NCI-H1417 (cell line): ENCODE measurements around the gene STAG3.
A peak's percentile ranks its signal among the peaks of the same experiment; 100 is the strongest.
"Not testable (repeated sequence)": the region's sequence is repeated elsewhere in the genome, so short reads cannot be mapped to it uniquely, and the experiment has no call there.

Experiments
- DNase-seq, 3 experiments: peaks; one replicate each; lab custom pipeline; 2025; lab: John Stamatoyannopoulos, UW

STAG3 gene, protein sequence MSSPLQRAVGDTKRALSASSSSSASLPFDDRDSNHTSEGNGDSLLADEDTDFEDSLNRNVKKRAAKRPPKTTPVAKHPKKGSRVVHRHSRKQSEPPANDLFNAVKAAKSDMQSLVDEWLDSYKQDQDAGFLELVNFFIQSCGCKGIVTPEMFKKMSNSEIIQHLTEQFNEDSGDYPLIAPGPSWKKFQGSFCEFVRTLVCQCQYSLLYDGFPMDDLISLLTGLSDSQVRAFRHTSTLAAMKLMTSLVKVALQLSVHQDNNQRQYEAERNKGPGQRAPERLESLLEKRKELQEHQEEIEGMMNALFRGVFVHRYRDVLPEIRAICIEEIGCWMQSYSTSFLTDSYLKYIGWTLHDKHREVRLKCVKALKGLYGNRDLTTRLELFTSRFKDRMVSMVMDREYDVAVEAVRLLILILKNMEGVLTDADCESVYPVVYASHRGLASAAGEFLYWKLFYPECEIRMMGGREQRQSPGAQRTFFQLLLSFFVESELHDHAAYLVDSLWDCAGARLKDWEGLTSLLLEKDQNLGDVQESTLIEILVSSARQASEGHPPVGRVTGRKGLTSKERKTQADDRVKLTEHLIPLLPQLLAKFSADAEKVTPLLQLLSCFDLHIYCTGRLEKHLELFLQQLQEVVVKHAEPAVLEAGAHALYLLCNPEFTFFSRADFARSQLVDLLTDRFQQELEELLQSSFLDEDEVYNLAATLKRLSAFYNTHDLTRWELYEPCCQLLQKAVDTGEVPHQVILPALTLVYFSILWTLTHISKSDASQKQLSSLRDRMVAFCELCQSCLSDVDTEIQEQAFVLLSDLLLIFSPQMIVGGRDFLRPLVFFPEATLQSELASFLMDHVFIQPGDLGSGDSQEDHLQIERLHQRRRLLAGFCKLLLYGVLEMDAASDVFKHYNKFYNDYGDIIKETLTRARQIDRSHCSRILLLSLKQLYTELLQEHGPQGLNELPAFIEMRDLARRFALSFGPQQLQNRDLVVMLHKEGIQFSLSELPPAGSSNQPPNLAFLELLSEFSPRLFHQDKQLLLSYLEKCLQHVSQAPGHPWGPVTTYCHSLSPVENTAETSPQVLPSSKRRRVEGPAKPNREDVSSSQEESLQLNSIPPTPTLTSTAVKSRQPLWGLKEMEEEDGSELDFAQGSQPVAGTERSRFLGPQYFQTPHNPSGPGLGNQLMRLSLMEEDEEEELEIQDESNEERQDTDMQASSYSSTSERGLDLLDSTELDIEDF

GRCh38 chr7:100177045-100178001 is at the start of gene STAG3, which contains the start of gene GPC2:
Gene STAG3 (plus strand): TSS chr7:100177918. CDS start chr7:100180557, 2,639 bp downstream.
Gene GPC2 (minus strand): TSS chr7:100177381. CDS start chr7:100177199, 182 bp downstream.
- peak; percentile 99 to 100 (median 100) for DNase-seq

DNA sequence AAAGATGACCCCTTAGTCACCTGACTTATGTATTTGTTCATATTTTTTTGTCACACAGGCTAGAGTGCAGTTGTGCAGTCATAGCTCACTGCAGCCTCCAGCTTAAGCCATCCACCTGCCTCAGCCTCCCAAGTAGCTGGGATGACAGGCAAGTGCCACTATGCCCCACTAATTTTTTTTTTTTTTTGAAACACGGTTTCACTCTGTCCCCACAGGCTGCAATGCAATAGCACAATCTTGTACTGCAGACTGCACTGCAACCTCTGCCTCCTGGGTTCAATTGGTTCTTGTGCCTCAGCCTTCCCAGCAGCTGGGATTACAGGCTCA is 49.1 kb upstream of the STAG3 start:
- no peak for DNase-seq

- peak in 2 of 3 experiments; percentile 45 to 82 for DNase-seq
These were observed 47.5 kb upstream of the STAG3 start for GRCh38 chr7:100130220-100130607.

DNA sequence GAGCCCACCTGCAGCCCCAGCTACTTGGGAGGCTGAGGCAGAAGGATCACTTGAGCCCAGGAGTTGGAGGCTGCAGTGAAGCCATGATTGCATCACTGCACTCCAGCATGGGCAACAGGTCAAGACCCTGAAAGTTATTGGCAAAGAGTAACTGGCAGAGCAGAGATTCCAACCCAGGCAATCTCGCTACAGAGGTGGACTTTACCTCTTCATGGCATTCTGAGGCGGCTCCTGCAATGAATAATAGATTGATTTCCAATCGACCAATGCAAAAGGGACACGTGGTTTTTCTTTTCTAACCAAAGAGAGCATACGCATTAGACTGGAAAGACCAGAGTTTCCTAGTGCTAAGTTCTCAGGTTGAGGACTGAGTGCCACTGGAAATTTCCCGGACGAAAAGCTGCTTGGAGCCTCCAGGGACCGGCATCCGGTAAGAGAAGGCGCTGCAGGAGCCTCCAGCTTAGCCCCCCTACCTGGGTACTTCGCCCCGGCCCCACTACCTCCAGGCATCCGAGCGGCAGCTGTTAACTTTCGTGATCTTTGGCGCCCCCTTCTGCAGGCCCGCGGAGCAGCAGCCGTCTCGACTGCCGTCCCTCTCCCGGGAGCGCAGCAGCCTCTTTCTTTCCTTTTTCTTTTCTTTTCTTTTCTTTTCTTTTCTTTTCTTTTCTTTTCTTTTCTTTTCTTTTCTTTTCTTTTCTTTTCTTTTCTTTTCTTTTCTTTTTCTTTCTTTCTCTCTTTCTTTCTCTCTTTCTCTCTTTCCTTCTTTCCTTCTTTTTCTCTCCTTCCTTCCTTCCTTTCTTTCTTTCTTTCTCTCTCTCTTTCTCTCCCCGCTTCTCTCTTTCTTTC is 46.9 kb upstream of the STAG3 start:
- peak; percentile 69 to 87 (median 80) for DNase-seq

GRCh38 chr7:100132126-100132525 is 45.6 kb upstream of the STAG3 start:
- no peak for DNase-seq

DNA sequence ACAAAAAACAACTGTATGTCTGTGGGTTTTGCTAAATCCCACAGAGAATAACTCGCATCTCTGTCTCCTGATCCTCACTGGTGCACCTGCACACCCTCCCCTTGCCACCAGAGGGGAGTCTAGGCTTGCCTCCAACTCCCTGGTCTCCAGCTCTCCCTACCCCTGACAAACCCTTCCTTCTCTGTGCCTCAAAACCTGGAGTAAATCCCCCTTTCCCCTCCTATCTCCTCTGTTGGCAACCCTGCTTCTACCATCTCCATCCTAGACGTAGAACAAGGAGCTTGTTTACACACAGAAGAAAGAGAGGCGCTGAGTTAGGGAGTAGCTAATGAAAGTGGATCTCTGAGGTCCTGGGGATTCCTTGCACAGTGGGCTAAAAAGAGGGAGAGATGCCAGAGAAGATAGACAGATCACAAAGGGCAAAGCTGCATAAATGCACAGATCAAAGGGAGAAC is 45.0 kb upstream of the STAG3 start:
- DNase-seq: peak; percentile 47 to 72 (median 61)

DNA sequence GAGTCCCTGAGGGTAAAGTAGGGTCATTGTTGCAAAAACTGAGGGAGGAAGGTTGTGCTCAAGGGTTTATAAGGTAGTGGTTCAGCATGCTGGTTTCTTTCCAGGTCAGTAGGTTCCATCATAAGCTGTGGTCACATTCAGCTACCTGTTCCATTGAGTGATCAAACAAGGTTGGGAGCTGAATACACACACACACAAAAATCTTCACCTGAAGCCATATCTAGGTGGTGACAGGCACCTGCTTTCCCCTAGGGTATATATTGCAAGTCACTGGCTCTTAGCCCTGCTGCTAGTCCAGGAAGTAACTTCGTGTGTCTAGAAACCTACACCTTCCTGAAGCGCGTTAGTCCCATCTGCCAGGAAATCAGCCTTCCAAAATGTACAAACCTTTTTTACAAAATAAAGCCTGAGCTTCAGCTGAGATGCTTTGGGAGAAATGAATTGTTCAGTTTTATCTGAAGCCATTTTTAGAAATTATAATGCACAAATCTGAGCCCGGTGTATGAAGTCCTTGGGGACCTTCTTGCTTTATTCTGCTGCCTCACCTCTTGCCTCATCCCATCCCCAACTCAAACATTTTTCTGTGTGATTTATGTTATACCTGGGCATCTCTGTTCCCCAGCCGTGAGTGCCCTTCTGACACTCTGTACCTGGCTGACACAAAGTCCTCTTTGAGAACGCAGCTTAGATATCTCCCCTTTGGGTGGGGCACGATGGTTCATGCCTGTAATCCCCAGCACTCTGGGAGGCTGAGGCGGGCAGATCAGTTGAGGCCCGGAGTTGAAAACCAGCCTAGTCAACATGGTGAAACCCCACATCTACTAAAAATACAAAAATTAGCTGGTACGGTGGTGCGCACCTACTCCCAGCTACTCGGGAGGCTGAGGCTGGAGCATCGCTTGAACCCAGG is 39.6 kb upstream of the STAG3 start:
- peak in 1 of 3 experiments; percentile 36 for DNase-seq

GRCh38 chr7:100141555-100141949 is 36.2 kb upstream of the STAG3 start:
- DNase-seq: no peak

- DNase-seq: no peak
These were observed 35.3 kb upstream of the STAG3 start for GRCh38 chr7:100142461-100142860.

GRCh38 chr7:100146350-100146749 is 31.4 kb upstream of the STAG3 start:
- not testable (repeated sequence) for DNase-seq

- DNase-seq: no peak
These were observed 30.4 kb upstream of the STAG3 start for GRCh38 chr7:100147278-100147677.

DNA sequence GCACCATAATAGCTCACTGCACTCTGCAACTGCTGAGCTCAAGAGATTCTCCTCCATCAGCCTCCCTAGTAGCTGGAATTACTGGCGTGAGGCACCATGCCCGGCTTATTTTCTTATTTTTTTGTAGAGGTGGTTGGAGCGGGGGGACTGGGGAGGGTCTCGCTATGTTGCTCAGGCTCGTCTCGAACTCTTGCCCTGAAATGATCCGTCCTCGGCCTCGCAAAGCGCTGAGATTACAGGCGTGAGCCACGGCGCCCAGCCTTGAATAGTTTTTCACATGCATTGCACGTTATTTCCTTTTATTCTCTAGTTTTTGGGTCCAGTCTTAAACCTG is 29.5 kb upstream of the STAG3 start:
- DNase-seq: no peak

GRCh38 chr7:100148559-100149328 is 29.0 kb upstream of the STAG3 start, which contains the start of gene LAMTOR4:
Gene LAMTOR4 (plus strand): TSS chr7:100148918. CDS start chr7:100148973, 55 bp downstream.
- DNase-seq: peak; percentile 99 to 100 (median 100)

DNA sequence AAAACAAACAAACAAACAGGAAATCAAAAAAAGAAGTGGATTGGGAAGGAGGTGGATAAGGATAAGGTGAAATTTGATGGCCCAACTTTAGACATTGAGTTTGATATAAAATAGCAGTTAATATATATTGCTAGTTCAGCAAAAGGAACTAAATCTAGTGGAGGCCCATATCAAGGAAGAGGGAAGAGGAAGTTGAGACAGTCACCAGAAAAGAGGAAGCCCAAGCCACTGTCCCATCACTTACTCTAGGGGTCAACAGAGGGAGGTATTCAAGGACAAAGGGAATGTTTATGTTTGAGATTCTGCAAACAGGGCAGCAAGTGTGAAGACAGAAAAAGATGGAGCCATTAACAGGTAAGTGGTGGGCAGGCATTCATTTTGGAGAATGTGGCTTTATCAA is 25.3 kb upstream of the STAG3 start:
- no peak for DNase-seq

DNA sequence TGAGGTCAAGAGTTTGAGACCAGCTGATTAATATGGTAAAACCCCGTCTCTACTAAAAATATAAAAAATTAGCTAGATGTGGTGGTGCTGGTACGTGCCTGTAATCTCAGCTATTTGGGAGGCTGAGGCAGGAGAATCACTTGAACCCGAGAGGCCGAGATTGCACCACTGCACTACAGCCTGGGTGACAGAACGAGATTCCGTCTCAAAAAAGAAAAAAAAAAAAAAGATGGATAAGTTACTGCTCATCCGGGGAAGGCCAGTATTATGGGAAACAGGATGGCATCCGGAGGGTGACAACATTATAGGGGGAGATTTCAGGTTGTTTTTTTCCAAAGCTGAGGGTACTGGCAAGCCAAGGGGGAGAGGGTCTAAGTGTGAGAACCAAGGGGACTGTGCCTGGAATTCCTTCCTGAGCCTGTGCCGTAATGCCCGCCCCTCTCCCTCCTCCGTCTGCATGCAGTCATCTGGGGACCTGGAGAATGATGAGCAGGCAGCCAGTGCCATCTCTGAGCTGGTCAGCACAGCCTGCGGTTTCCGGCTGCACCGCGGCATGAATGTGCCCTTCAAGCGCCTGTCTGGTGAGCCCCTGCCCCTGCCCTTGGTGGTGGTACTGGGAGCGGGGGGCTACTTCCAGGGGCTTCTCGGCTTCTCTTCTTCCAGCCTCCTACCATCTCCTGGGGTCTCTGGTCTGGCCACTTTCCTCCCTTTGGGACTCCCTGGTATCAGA is 24.6 kb upstream of the STAG3 start:
- no peak for DNase-seq

- DNase-seq: no peak
These were observed 23.8 kb upstream of the STAG3 start for GRCh38 chr7:100153708-100154535.
